Stimulated activated CD4-positive, alpha-beta T cell treated with anti-CD3 and anti-CD28 coated beads, Interleukin-1b, Interleukin-23, amount 100 ng/mL, for 24 hours (primary cell): ENCODE results near the gene ZNF205.
"Not testable (repeated sequence)": the region's sequence is repeated elsewhere in the genome, so short reads cannot be mapped to it uniquely, and the experiment has no call there.

Source experiments
- DNase-seq, 4 experiments: peaks; one replicate each; pipeline ENCODE4 v3.0.0-alpha.2; 2020; ENCODE audit warnings: low read depth in 4 of 4, low spot score in 1 of 4

ZNF205 gene

DNA sequence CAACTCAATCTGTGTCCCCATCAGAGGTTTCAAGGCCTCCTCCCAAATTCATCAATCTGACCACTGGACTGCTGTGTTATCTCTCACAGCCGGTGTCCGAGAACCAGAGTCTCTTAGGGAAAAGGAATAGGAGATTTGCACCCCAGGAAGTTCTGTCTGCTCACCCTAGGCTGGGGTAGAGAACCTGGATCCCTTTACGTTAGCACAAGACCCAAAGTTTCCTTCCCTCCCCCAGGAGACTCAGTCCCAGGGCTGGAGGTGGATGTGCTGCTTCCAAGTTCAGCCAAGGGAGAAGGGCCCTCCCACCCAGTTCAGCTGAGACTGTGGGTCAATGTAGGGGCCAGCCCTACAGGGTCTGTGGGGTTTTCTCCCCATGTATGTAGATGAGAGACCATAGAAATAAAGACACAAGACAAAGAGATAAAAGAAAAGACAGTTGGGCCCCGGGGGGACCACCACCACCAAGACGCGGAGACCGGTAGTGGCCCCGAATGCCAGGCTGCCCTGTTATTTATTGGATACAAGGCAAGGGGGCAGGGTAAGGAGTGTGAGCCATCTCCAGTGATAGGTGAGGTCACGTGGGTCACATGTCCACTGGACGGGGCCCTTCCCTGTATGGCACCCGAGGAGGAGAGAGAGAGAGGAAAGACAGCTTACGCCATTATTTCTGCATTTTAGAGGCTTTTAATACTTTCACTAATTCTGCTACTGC is 52.9 kb downstream of the ZNF205 start:
- no peak for DNase-seq

- no peak for DNase-seq
Measured at GRCh38 chr16:3166505-3166886, 54.1 kb downstream of the ZNF205 start.

DNA sequence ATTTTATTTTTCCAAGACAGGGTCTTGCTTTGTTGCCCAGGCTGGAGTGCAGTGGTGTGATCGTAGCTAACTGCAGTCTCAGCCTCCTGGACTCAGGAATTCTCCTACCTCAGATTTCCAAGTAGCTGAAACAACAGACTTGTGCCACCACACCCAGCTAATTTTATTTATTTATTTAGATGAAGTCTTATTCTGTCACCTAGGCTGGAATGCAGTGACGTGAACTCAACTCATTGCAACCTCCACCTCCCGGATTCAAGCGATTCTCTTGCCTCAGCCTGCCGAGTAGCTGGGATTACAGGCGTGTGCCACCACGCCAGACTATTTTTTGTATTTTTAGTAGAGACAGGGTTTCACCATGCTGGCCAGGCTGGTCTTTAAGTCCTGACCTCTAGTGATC is 56.3 kb downstream of the ZNF205 start:
- DNase-seq = not testable (repeated sequence)
